Epithelial cell of proximal tubule (primary cell): Measurements from ENCODE around the gene DCAF12. TPM values are rescaled to one million over a fixed set of nuclear protein-coding genes. Genes with fewer than 3 reads are reported as not detected.

Experiments
- DNase-seq: peaks from one replicate; pipeline ENCODE4 v3.0.0-alpha.2; 2011; ENCODE audit warnings: low read depth
- H3K4me3 ChIP-seq: 2 replicates; pipeline ENCODE4 v1.5.1; 2011; ENCODE audit warnings: low read depth, mild to moderate bottlenecking, low read length
- CTCF ChIP-seq: conservative IDR thresholded peaks from 2 replicates; pipeline ENCODE4 v1.5.1; 2012; ENCODE audit warnings: low read depth, mild to moderate bottlenecking, low read length
- total RNA-seq: library from RNA; depleted of rRNA; stranded (reverse); fragments of >200 nt; gene quantifications from 2 replicates; pipeline ENCODE4 v1.2.3, GENCODE V29; 2015

The DCAF12 gene
- total RNA-seq, 1 donor from 2014 or later: 26.2 TPM

DNA sequence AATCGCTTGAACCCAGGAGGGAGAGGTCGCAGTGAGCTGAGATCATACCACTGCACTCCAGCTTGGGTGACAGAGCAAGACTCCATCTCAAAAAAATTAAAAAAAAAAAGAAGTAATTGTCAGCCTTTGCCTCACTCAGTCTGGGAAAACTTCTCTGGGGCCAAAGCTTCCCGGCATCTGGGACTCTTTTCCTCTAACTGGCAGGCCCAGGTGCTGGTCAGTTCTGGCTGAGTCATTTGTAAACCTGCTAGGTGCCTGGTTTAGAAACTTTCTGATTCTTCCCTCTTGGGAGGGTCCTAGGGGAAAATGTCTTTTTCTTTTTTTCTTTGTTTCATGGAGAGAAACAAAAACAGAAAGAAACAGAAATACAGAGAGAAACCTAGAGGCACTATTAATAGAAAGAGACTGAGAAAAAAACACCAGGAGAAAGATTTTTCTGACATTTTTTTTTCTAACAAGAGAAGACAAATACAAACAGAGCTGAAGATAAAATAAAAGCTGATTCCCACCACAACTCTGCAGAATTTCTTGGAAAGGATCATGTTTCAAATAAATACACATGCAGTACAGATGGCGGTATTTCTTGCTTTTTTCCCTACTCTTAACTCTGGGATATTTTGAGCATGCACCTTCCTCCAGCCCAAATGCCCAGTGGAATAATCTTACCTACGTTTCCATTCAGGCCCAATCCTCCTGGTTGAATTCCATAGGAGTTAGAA is 55.7 kb downstream of the DCAF12 start:
- no peak for DNase-seq
- no peak for TF ChIP-seq CTCF
- no peak overlapping the region for H3K4me3 ChIP-seq

DNA sequence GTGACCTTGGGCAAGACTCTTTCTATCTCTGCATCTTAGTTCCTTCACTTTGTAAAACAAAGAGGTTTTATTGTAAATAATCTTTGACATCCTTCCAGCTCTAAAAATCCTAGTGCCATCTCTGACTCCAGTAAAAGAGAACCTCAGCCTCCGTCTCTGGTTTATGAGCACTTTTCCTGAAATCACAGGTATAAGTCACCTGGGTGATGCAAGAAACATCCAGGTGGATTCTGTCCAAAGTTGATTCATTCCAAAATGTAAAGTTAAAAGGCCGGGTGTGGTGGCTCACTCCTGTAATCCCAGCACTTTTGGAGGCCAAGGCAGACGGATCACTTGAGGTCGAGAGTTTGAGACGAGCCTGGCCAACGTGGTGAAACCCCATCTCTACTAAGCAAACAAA is 56.7 kb downstream of the DCAF12 start:
- H3K4me3 ChIP-seq: no peak overlapping the region
- TF ChIP-seq CTCF: no peak
- DNase-seq: no peak

DNA sequence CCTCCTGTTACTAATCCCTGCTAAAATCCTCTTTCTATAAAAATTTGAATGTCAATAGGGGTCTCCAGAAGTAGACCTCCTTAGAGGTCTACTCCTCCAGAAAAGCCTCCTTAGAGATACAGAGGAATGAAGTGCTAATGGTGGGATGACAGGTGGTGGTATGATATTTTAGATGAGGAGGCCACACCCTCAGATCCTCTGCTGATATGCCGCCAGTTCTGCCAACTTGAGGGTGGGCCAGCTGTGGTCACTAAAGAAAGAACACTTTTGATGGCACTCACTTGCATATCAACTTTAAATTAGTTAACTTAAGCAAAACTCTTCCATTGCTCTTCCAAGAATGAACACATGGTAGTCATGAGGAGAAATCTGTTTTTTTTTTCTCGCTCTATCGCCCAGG is 61.0 kb downstream of the DCAF12 start:
- H3K4me3 ChIP-seq: no peak overlapping the region
- no peak for DNase-seq
- TF ChIP-seq CTCF: no peak

- H3K4me3 ChIP-seq: no peak overlapping the region
- TF ChIP-seq CTCF: no peak
- DNase-seq: no peak
Measured at GRCh38 chr9:34059954-34060353, 66.5 kb downstream of the DCAF12 start.

DNA sequence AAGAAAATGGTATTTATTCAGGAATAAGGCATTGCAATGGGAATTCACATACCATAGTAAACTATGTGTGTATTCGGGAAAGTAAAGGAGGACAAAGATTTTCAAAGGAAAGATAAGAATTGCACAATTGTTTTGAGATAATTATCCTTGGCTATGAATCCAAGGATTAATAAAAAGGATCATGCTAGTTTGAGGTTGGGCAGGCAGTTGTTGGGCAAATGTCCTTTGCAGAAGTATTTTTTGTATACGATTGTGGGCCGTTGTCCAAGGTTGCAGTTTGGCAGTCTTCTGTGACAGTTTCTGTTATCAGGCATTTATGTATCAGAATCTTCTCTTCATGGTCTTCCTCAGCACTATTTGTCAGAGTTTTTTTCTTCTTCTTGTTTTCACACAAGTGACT is 67.2 kb downstream of the DCAF12 start:
- DNase-seq: no peak
- H3K4me3 ChIP-seq: no peak overlapping the region
- TF ChIP-seq CTCF: no peak

GRCh38 chr9:34049630-34050384 is 76.7 kb downstream of the DCAF12 start:
- DNase-seq: no peak
- peak overlapping the region; percentile 98 for H3K4me3 ChIP-seq
- no peak for TF ChIP-seq CTCF
